ENCODE data around the gene PPIF. TPM values are rescaled to one million over a fixed set of nuclear protein-coding genes. Genes with fewer than 3 reads are reported as not detected.

PPIF gene
- total RNA-seq, 4 donors from 2014 or later = 39.1 to 82.1 (median 67.9) TPM

DNA sequence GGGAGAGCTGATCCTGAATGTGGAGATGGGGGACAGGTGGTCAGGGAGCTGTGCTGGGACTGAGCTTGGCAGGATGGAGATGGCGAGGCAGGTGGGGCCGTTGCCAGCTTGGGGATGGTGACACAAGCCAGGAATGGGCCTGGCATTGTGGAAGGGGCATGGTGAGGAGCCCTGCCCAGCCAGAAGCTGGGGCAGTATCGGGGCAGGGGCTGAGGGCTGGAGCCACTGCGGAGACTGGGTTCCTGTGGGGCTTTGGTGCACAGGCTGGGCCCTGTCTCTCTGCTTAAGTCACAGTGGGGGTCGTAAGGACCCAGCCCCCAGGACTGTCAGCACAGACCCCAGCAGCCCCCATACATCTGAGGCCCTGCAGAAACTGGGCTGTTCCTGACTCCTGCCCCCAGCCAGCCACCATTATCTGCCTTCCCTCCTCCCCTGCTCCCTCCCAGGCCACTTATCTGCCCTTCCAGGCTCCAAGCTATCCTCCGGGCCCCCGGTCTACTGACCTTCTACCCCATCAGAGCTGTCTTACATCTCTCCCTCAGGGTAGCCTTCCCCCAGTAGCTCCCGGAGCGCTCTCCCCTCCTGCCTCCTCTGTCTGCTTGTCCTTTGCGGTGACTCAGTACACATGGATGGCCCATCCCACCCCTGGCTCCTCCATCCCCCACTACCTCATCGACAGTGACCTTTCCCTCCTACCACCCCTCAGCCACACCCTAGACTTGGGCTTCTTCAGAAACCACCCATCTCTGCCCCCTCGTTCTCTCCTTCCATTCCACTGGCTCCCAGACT lies 44.2 kb downstream of the PPIF start:
- ATAC-seq (no peak), DNase-seq (peak in 1 of 2 donors; percentile 19)
- Histone ChIP-seq H3K36me3 (peaks cover 0 to 19% of the 10 kb centered on the region in 2 donors), H3K9me3 (no peaks in the 10 kb centered on the region), H3K27me3 (no peaks in the 10 kb centered on the region), H3K4me3 (no peak overlapping the region), H3K4me1 (peaks cover 16 to 29% of the 10 kb centered on the region in 2 donors), H3K27ac (peak overlapping the region in 3 of 4 donors; percentile 22 to 28 (median 27))
- no peak for TF ChIP-seq POLR2A (IDR thresholded peaks at IDR 0.05)
- TF ChIP-seq CTCF (IDR thresholded peaks at IDR 0.05 in 4 of 5, conservative IDR thresholded peaks at IDR 0.05 in 1 of 5) = no peak
- in situ Hi-C loops (cut with MboI; ENCODE audit: low sequenced_read_pairs in 4 of 4) (no loop called here), intact Hi-C loops (cut with DNase I; ENCODE audit: low total_unique reads) (no loop called here)

GRCh38 chr10:79392020-79392398 lies 44.7 kb downstream of the PPIF start:
- Histone ChIP-seq H3K27ac (peak overlapping the region in 2 of 4 donors; percentile 27 to 28), H3K4me1 (peaks cover 22 to 35% of the 10 kb centered on the region in 2 donors)

DNA sequence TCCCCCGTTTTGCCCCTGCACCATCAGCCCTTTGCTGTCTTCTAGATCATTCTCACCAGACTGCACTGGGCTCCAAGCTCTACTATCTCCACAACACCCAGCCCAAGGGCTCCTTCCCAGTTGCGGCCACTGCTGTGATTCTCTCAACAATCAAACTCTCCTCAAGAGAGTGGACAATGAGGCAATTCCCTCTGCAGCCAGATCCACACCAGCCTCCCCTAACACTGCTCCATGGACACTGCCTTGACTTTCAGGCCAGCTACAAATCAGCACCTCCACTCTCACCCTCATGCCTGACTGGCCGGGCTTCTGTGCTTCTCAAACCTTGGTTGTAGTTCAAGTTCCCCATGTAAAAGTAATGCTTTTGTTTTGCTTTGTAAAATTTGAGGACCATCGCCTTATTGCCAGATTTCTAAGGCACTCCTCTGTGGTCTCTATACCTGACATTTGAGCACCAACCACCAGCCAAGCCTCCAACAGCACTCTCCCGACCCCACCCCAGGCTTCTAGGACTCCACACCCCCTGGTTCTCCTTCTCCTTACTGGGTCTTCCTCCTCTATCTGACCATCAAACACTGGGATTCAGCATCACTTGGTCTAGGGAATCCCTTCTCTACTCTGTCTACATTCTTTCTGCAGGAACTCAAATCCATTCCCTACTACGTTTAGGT lies 45.4 kb downstream of the PPIF start:
- Histone ChIP-seq H3K9me3 (no peaks in the 10 kb centered on the region), H3K4me3 (no peak overlapping the region), H3K27ac (peak overlapping the region in 1 of 4 donors; percentile 6), H3K27me3 (no peaks in the 10 kb centered on the region), H3K36me3 (peaks cover 0 to 15% of the 10 kb centered on the region in 2 donors), H3K4me1 (peaks cover 28 to 42% of the 10 kb centered on the region in 2 donors)
- intact Hi-C loops (cut with DNase I; ENCODE audit: low total_unique reads) = no loop called here
- ATAC-seq (no peak), DNase-seq (peak in 1 of 2 donors; percentile 4)
- no peak for TF ChIP-seq POLR2A (IDR thresholded peaks at IDR 0.05)
- no peak for TF ChIP-seq CTCF (IDR thresholded peaks at IDR 0.05 in 4 of 5, conservative IDR thresholded peaks at IDR 0.05 in 1 of 5)
- in situ Hi-C loops (cut with MboI; ENCODE audit: low sequenced_read_pairs in 4 of 4) = no loop called here

More at GRCh38 chr10:79392020-79392398, 44.7 kb downstream of the PPIF start:
- Histone ChIP-seq H3K36me3 (peaks cover 0 to 18% of the 10 kb centered on the region in 2 donors), H3K4me3 (no peak overlapping the region), H3K27me3 (no peaks in the 10 kb centered on the region), H3K9me3 (no peaks in the 10 kb centered on the region)
- intact Hi-C loops (cut with DNase I; ENCODE audit: low total_unique reads) = no loop called here
- no peak for TF ChIP-seq CTCF (IDR thresholded peaks at IDR 0.05 in 4 of 5, conservative IDR thresholded peaks at IDR 0.05 in 1 of 5)
- TF ChIP-seq POLR2A (IDR thresholded peaks at IDR 0.05) = no peak
- DNase-seq (peak in 1 of 2 donors; percentile 6), ATAC-seq (no peak)
- in situ Hi-C loops (cut with MboI; ENCODE audit: low sequenced_read_pairs in 4 of 4) = no loop called here

DNA sequence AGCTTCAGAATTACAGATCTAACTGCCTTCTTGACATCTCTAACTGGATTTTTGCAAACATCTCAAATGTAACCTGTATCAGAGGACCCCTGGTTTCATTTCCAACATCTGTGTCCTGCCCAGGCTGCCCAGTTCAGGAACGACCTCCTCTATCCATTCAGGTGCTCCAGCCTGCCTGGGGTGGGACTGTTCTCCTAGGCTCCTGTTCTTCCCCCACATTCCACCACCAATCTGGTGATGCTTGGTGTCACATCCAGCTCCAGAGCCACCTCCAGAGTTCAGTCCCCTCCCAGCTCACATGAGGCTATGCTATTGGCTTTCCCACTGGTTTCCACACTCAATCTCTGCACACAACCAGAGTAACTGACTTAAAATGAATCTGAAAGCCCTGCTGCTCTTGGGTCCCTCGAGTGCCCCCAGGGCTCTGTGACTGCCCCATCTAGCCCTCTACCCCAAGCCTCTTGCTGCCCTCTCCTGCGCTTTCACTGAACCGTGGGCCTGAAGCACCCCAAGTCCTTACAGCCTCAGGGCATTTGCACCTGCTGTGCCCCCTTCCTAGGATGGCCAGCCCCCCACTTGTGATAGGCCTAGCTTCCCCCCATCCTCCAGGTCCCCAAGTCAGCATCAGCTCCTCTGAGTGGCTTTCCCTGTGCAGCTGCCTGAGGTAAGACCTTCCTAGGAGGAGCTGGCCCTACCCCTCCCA lies 46.1 kb downstream of the PPIF start:
- in situ Hi-C loops (cut with MboI; ENCODE audit: low sequenced_read_pairs in 4 of 4) (no loop called here), intact Hi-C loops (cut with DNase I; ENCODE audit: low total_unique reads) (no loop called here)
- TF ChIP-seq POLR2A (IDR thresholded peaks at IDR 0.05) (no peak), CTCF (IDR thresholded peaks at IDR 0.05 in 4 of 5, conservative IDR thresholded peaks at IDR 0.05 in 1 of 5) (no peak)
- Histone ChIP-seq H3K27me3 (no peaks in the 10 kb centered on the region), H3K36me3 (peaks cover 0 to 14% of the 10 kb centered on the region in 2 donors), H3K4me3 (no peak overlapping the region), H3K4me1 (peaks cover 35 to 43% of the 10 kb centered on the region in 2 donors), H3K9me3 (no peaks in the 10 kb centered on the region), H3K27ac (peak overlapping the region in 1 of 4 donors; percentile 6)
- DNase-seq = peak in 1 of 2 donors; percentile 9
- no peak for ATAC-seq

All from gastrocnemius medialis (tissue), 4 donors.